Neuronal stem cell (in vitro differentiated cells): ENCODE measurements around the gene MYO16. TPM values are rescaled to one million over a fixed set of nuclear protein-coding genes. Genes with fewer than 3 reads are reported as not detected.

Experiments used
- DNase-seq: peaks from one replicate; pipeline ENCODE4 v3.0.0-alpha.2; 2013; ENCODE audit warnings: low spot score
- H2AFZ ChIP-seq: one replicate; pipeline ENCODE4 v1.6.1; 2013; ENCODE audit warnings: mild to moderate bottlenecking, low read length, inconsistent platforms
- H2AK5ac ChIP-seq: 2 replicates; pipeline ENCODE4 v1.6.1; 2013; ENCODE audit warnings: low read depth, mild to moderate bottlenecking, inconsistent platforms, low read length, moderate library complexity, mixed read lengths
- H2BK120ac ChIP-seq: 2 replicates; pipeline ENCODE4 v1.6.1; 2013; ENCODE audit warnings: low read depth, mild to moderate bottlenecking, inconsistent platforms, low read length, moderate library complexity, mixed read lengths
- H2BK12ac ChIP-seq: one replicate; pipeline ENCODE4 v1.6.1; 2013; ENCODE audit warnings: low read length, inconsistent platforms
- H2BK15ac ChIP-seq: 2 replicates; pipeline ENCODE4 v1.6.1; 2013; ENCODE audit warnings: mild to moderate bottlenecking, low read length, inconsistent platforms, mixed read lengths
- H2BK5ac ChIP-seq: one replicate; pipeline ENCODE4 v1.6.1; 2013; ENCODE audit warnings: inconsistent platforms, mild to moderate bottlenecking, low read length, moderate library complexity
- H3K14ac ChIP-seq: one replicate; pipeline ENCODE4 v1.6.1; 2013; ENCODE audit warnings: low read length, inconsistent platforms
- H3K18ac ChIP-seq: 2 replicates; pipeline ENCODE4 v1.6.1; 2013; ENCODE audit warnings: low read length, inconsistent platforms
- H3K23ac ChIP-seq: 2 replicates; pipeline ENCODE4 v1.6.1; 2013; ENCODE audit warnings: low read depth, mild to moderate bottlenecking, mixed read lengths, low read length, inconsistent platforms; ENCODE audit not compliant: poor library complexity
- H3K27ac ChIP-seq: replicated peaks from 3 replicates; pipeline ENCODE4 v1.5.1; 2013; ENCODE audit warnings: low read length, inconsistent platforms
- H3K27me3 ChIP-seq, 3 experiments: 2 replicates each; pipeline ENCODE4 v1.6.1; 2013; ENCODE audit warnings: low read length in 3 of 3, mild to moderate bottlenecking in 2 of 3, inconsistent platforms in 1 of 3, low read depth in 1 of 3, mixed read lengths in 1 of 3, moderate library complexity in 1 of 3; ENCODE audit not compliant: control insufficient read depth in 3 of 3, insufficient read depth in 3 of 3
- H3K36me3 ChIP-seq, 2 donors: replicated peaks in 1 of 2; 2 replicates each; pipeline ENCODE4 v1.6.1; 2013; ENCODE audit warnings: low read length in 2 of 2; ENCODE audit not compliant: control insufficient read depth in 2 of 2, insufficient read depth in 2 of 2
- H3K4ac ChIP-seq: 2 replicates; pipeline ENCODE4 v1.6.1; 2013; ENCODE audit warnings: inconsistent platforms, mild to moderate bottlenecking, low read length, moderate library complexity
- H3K4me1 ChIP-seq, 2 donors: 1 replicate in 1 of 2; 2 replicates in 1 of 2; pipeline ENCODE4 v1.6.1; 2013; ENCODE audit warnings: low read length in 2 of 2, low read depth in 1 of 2; ENCODE audit not compliant: control insufficient read depth in 2 of 2, insufficient read depth in 1 of 2
- H3K4me2 ChIP-seq: one replicate; pipeline ENCODE4 v1.6.1; 2013; ENCODE audit warnings: mild to moderate bottlenecking, low read length, inconsistent platforms; ENCODE audit not compliant: insufficient read depth, poor library complexity, severe bottlenecking
- H3K4me3 ChIP-seq, 2 donors: 2 replicates each; pipeline ENCODE4 v1.5.1; 2013; ENCODE audit warnings: low read length in 2 of 2, mild to moderate bottlenecking in 2 of 2, inconsistent platforms in 1 of 2, moderate library complexity in 1 of 2
- H3K79me1 ChIP-seq: one replicate; pipeline ENCODE4 v1.6.1; 2013; ENCODE audit warnings: low read depth, mild to moderate bottlenecking, inconsistent platforms, low read length, moderate library complexity
- H3K9ac ChIP-seq: one replicate; pipeline ENCODE4 v1.6.1; 2013; ENCODE audit warnings: mild to moderate bottlenecking, low read depth, low read length, inconsistent platforms; ENCODE audit not compliant: poor library complexity
- H3K9me3 ChIP-seq, 2 donors: replicated peaks in 1 of 2; 2 replicates each; pipeline versions ENCODE3 to v1.6.1; 2013; ENCODE audit warnings: low read length in 2 of 2, mild to moderate bottlenecking in 2 of 2, inconsistent platforms in 1 of 2, low read depth in 1 of 2, mixed read lengths in 1 of 2, moderate library complexity in 1 of 2; ENCODE audit not compliant: control insufficient read depth in 2 of 2, insufficient read depth in 1 of 2
- H4K8ac ChIP-seq: one replicate; pipeline ENCODE4 v1.6.1; 2013; ENCODE audit warnings: low read depth, mild to moderate bottlenecking, inconsistent platforms, low read length, moderate library complexity
- H4K91ac ChIP-seq: one replicate; pipeline ENCODE4 v1.6.1; 2013; ENCODE audit warnings: low read length, low read depth, mild to moderate bottlenecking, inconsistent platforms; ENCODE audit not compliant: poor library complexity
- WGBS, 2 donors: extraction: QIAGEN DNeasy Blood & Tissue Kit; methylation state at CpG; one replicate each; pipeline ENCODE4 v1.1.7; 2013; ENCODE audit warnings: missing lambda C conversion rate in 2 of 2, mixed read lengths in 1 of 2; ENCODE audit not compliant: insufficient read length in 2 of 2, insufficient replicate concordance in 1 of 2; ENCODE audit errors: extremely low coverage in 2 of 2; 5-methylcytosine and 5-hydroxymethylcytosine counted together
- polyA plus RNA-seq, 2 experiments: library from polyadenylated mRNA; stranded (reverse); fragments of 200-250 nt; gene quantifications; one replicate each; pipeline ENCODE4 v1.2.3, GENCODE V29; 2013

Gene MYO16
- 0.61 TPM for polyA plus RNA-seq (2013, experiment 1 of 2)
- 0.61 TPM for polyA plus RNA-seq (2013, experiment 2 of 2)

GRCh38 chr13:108629181-108629752 lies at the start of gene MYO16:
Gene MYO16 (plus strand): TSS chr13:108629611. CDS start chr13:108629845, 234 bp downstream.
- H3K27ac ChIP-seq, result no peak within 1 kb of the TSS
- H2BK15ac ChIP-seq, result no peak within 1 kb of the TSS
- H2BK5ac ChIP-seq, result no peak within 1 kb of the TSS
- peaks cover 3 to 4% of the 10 kb centered on the region in 2 donors for H3K4me1 ChIP-seq
- no peak within 1 kb of the TSS for H2BK120ac ChIP-seq
- no peak within 1 kb of the TSS for H2AK5ac ChIP-seq
- H3K18ac ChIP-seq, result no peak within 1 kb of the TSS
- H2AFZ ChIP-seq, result peak within 1 kb of the TSS; percentile 72
- no peaks in the 10 kb centered on the region for H3K79me1 ChIP-seq
- no peaks in the 10 kb centered on the region for H3K36me3 ChIP-seq
- no peak within 1 kb of the TSS for H3K4me3 ChIP-seq
- H3K23ac ChIP-seq, result no peak within 1 kb of the TSS
- no peak within 1 kb of the TSS for H4K91ac ChIP-seq
- WGBS, 2 donors, result no CpG with 5 or more reads among the region's 11 CpGs
- no peak within 1 kb of the TSS for H3K9ac ChIP-seq
- no peak within 1 kb of the TSS for H4K8ac ChIP-seq
- H3K14ac ChIP-seq, result no peak within 1 kb of the TSS
- no peak within 1 kb of the TSS for H2BK12ac ChIP-seq
- no peak within 1 kb of the TSS for H3K4ac ChIP-seq
- H3K4me2 ChIP-seq, result no peak within 1 kb of the TSS
- peaks cover 0 to 5% of the 10 kb centered on the region in 2 donors for H3K9me3 ChIP-seq
- peak; percentile 46 for DNase-seq
- peaks cover 0 to 2% (median 0%) of the 10 kb centered on the region in 3 experiments for H3K27me3 ChIP-seq

GRCh38 chr13:108586826-108587225 lies 42.6 kb upstream of the MYO16 start:
- no peak overlapping the region for H4K8ac ChIP-seq
- H2BK15ac ChIP-seq, result no peak overlapping the region
- no CpG with 5 or more reads among the region's 3 CpGs for WGBS, 2 donors
- no peak for DNase-seq
- no peaks in the 10 kb centered on the region for H3K79me1 ChIP-seq
- H2BK120ac ChIP-seq, result no peak overlapping the region
- peaks cover 0 to 2% of the 10 kb centered on the region in 2 donors for H3K4me1 ChIP-seq
- H3K23ac ChIP-seq, result no peak overlapping the region
- H2AK5ac ChIP-seq, result no peak overlapping the region
- no peak overlapping the region for H3K18ac ChIP-seq
- H3K27me3 ChIP-seq, result no peaks in the 10 kb centered on the region
- no peak overlapping the region for H4K91ac ChIP-seq
- no peak overlapping the region for H3K9ac ChIP-seq
- H3K4me2 ChIP-seq, result no peak overlapping the region
- no peak overlapping the region for H2BK5ac ChIP-seq
- no peak overlapping the region for H2BK12ac ChIP-seq
- H3K14ac ChIP-seq, result no peak overlapping the region
- H3K4me3 ChIP-seq, result no peak overlapping the region
- H3K9me3 ChIP-seq, result peaks cover 0 to 10% of the 10 kb centered on the region in 2 donors
- no peak overlapping the region for H3K4ac ChIP-seq
- H3K27ac ChIP-seq, result no peak overlapping the region
- H2AFZ ChIP-seq, result no peak overlapping the region
- H3K36me3 ChIP-seq, result no peaks in the 10 kb centered on the region

- H2AFZ ChIP-seq, result no peak overlapping the region
Measured at GRCh38 chr13:108588516-108588915, 40.9 kb upstream of the MYO16 start.

GRCh38 chr13:108594153-108594552 lies 35.3 kb upstream of the MYO16 start:
- Histone ChIP-seq H4K91ac (no peak overlapping the region), H3K23ac (no peak overlapping the region), H2BK120ac (no peak overlapping the region), H4K8ac (no peak overlapping the region), H3K27me3 (no peaks in the 10 kb centered on the region), H3K14ac (no peak overlapping the region), H3K36me3 (no peaks in the 10 kb centered on the region), H2BK12ac (no peak overlapping the region), H3K27ac (no peak overlapping the region), H3K9me3 (no peaks in the 10 kb centered on the region), H2BK15ac (no peak overlapping the region), H3K4ac (no peak overlapping the region), H3K18ac (no peak overlapping the region), H3K4me3 (no peak overlapping the region), H2AK5ac (no peak overlapping the region), H3K79me1 (no peaks in the 10 kb centered on the region), H3K4me2 (no peak overlapping the region), H3K9ac (no peak overlapping the region), H3K4me1 (peaks cover 5 to 7% of the 10 kb centered on the region in 2 donors), H2AFZ (no peak overlapping the region), H2BK5ac (no peak overlapping the region)
- WGBS, 2 donors, result no CpG with 5 or more reads among the region's 3 CpGs
- no peak for DNase-seq

More at GRCh38 chr13:108588516-108588915, 40.9 kb upstream of the MYO16 start:
- H3K14ac ChIP-seq, result no peak overlapping the region
- H3K9me3 ChIP-seq, result peaks cover 0 to 10% of the 10 kb centered on the region in 2 donors
- no peak overlapping the region for H4K8ac ChIP-seq
- H3K9ac ChIP-seq, result no peak overlapping the region
- H4K91ac ChIP-seq, result no peak overlapping the region
- no peak overlapping the region for H2BK15ac ChIP-seq
- H3K18ac ChIP-seq, result no peak overlapping the region
- H2BK5ac ChIP-seq, result no peak overlapping the region
- no peak overlapping the region for H2AK5ac ChIP-seq
- no peak for DNase-seq
- peaks cover 0 to 2% of the 10 kb centered on the region in 2 donors for H3K4me1 ChIP-seq
- H3K36me3 ChIP-seq, result no peaks in the 10 kb centered on the region
- no peak overlapping the region for H3K4me3 ChIP-seq
- H3K79me1 ChIP-seq, result no peaks in the 10 kb centered on the region
- H3K23ac ChIP-seq, result no peak overlapping the region
- WGBS, 2 donors, result no CpG with 5 or more reads among the region's 3 CpGs
- no peak overlapping the region for H3K4ac ChIP-seq
- H3K4me2 ChIP-seq, result no peak overlapping the region
- no peaks in the 10 kb centered on the region for H3K27me3 ChIP-seq
- H2BK120ac ChIP-seq, result no peak overlapping the region
- no peak overlapping the region for H3K27ac ChIP-seq
- no peak overlapping the region for H2BK12ac ChIP-seq
